ENCODE measurements around the gene AGO1. TPM values are rescaled to one million over a fixed set of nuclear protein-coding genes. Genes with fewer than 3 reads are reported as not detected.
A peak's percentile ranks its signal among the peaks of the same experiment; 100 is the strongest.
"Not testable (repeated sequence)": the region's sequence is repeated elsewhere in the genome, so short reads cannot be mapped to it uniquely, and the experiment has no call there.

The AGO1 gene
- total RNA-seq, 1 donor from 2014 or later = 29.8 TPM

GRCh38 chr1:35869245-35869950 lies 13.6 kb upstream of the AGO1 start:
- DNase-seq (ENCODE audit: low spot score) = not testable (repeated sequence)

DNA sequence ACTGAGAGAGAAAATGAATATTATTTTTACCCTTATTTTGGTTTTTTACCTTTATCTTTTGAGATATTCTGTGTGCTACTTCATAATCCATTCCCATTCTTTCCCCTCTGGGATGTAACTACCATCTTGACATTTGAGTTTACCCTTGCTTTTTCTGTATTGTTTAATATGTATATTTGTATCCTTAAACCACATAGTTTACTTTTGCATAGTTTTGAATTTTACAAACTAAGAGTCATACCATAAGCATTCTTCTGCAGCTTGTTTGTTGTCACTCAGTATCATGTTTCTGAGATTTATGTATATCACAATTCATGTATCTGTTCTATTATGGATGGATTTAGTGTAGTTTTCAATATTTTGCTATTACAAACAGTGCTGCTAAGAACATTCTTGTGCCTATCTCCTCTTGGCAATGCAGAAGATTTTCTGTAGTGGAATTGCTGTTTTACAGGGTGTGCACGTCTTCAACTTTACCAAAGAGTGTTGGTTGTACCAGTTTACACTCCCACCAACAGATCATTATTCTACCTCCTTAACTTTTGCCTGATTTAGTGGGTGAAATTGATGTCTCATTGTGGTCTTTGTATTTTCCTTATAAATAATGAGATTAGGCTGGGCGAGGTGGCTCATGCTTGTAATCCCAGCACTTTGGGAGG lies 12.2 kb upstream of the AGO1 start:
- DNase-seq (ENCODE audit: low spot score) = no peak

DNA sequence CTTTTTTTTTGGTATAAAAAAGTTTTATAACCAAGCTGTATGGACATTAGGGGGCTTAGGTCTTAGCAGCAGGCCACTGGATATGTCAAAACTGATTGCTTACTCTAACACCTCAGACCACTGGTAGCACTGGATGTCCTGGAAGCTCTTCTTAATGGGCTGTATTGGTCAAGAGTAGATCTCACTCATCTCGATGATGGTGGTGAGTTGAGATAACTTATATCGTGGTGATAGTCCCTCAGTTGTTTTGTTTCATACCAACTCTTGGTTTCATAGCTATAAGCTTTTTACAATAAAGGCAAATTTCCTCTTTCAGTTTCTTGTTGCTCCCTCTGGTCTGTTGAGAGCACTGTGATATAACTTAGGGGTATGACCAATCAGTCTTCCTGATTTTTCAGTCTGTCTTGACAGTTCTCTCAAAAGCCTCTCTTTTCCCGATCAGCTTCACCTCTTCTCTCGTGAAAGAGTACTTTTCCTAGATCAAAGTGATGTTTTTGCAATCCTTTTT lies 9.7 kb upstream of the AGO1 start:
- DNase-seq (ENCODE audit: low spot score) = no peak

DNA sequence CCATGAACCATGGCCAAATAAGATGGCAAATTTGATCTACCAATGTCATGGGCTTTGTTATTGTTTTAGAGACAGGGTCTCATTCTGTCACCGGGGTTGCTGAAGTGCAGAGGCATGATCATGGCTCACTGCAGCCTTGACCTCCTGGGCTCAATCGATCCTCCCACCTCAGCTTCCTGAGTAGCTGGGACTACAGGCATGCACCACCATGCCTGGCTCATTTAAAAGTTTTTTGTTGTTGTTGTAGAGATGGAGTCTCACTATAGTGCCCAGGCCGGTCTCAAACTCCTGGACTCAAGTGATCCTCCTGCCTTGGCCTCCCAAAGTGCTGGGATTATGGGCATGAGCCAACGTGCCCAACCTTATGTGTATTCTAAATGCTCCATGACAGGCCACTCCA lies 8.9 kb upstream of the AGO1 start:
- DNase-seq (ENCODE audit: low spot score) = not testable (repeated sequence)

- DNase-seq (ENCODE audit: low spot score) = no peak
These were observed 6.0 kb upstream of the AGO1 start for GRCh38 chr1:35876988-35877387.

- DNase-seq (ENCODE audit: low spot score) = no peak
These were observed 1.1 kb upstream of the AGO1 start for GRCh38 chr1:35881850-35882273.

DNA sequence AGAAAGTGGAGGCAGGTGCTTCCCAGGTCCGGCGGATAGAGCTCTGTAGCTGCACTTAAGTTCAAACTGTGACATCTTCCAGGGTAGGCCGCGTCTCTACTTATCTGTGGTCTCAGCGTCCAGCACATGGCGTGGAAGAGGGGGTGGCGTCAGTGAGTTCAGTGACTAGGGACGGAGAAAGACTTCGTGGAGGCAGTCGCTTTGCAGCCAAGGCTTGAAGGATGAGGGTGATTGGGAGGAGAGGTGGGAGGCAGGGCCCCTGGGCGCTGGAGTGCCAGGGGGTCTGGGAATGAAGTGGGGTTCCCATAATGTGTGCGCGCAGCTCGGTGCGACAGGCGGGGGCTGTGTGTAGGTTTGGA lies 444 bp upstream of the AGO1 start:
- no peak for DNase-seq (ENCODE audit: low spot score)

DNA sequence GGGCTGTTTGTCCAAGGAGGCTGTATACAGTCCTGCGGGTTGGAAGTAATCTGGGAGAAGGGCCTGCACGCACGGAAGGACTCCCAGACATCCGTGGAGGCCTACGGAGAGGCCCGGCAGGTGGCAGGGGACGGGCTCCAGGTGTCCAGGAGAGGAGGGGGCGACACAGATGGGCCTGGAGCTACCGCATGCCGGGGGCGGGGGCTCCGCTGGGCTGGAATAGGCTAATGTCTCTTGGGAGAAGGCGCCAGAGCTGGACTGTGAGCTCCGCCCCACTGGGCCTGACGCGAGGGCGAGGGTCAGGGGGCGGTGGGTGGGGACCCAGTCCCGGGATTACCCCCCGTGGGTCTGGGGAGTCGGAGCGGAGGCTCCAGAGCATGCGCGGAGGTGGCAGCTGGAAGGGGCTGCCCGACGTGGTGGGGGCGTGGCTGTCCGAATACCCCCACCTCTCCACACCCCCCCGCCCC lies 659 bp downstream of the AGO1 start:
- DNase-seq (ENCODE audit: low spot score) = peak; percentile 14

GRCh38 chr1:35884934-35885333 lies 1.9 kb downstream of the AGO1 start:
- DNase-seq (ENCODE audit: low spot score) = no peak

- no peak for DNase-seq (ENCODE audit: low spot score)
These were observed 3.1 kb downstream of the AGO1 start for GRCh38 chr1:35885961-35886558.

DNA sequence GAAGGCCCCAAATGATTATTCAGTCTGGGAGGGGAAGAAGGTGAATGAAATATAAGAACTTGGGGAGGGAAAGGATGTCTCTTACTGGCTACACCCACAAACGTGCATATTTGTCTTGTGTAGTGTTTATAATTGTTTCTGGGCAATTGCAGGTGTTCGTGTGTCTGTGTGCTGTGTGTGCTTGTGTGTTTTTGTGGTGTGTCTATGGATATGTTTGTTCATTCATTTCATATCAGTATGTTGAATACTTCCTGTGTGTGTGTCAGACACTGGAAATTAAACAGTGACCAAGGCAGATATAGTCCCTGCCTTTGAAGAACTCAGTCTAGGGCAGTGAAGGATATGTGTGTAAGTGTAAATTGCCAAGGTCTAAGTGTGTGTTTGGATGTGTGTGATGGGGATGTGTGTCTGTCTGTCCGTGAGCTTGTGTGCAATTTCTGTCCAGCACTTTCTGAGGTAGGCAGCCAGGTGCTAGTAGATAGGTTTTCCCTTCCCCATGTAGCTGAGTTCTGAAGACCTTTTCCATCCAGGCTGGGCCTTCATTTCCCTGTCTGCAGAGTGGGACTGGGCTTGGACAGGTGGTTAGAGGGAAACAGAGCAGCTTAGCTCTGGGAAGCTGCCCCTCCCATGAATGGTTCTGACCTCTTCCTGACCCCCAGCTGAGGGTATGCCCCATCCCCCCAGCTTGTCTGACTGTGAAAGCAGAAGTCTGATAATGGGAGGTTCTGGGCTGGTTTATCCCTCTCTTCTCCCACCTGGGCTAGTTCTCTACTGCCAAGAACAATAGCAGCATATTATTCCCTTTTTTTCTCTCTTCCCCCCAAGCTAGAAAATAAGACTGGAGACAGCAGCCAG lies 3.8 kb downstream of the AGO1 start:
- no peak for DNase-seq (ENCODE audit: low spot score)

- DNase-seq (ENCODE audit: low spot score) = no peak
These were observed 4.5 kb downstream of the AGO1 start for GRCh38 chr1:35887508-35887907.

DNA sequence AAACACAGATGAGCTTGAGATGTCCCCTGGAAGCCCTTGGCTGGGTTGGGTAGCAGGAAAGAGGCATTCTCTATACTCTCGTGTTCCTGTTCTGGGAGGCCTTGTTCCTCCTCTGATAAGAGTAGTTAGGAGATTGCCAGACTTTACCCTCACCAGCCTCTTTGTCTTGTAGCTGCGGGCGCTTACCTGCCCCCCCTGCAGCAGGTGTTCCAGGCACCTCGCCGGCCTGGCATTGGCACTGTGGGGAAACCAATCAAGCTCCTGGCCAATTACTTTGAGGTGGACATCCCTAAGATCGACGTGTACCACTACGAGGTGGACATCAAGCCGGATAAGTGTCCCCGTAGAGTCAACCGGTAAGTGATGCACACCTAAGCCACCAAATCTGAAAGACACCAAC lies 5.2 kb downstream of the AGO1 start:
- no peak for DNase-seq (ENCODE audit: low spot score)

DNA sequence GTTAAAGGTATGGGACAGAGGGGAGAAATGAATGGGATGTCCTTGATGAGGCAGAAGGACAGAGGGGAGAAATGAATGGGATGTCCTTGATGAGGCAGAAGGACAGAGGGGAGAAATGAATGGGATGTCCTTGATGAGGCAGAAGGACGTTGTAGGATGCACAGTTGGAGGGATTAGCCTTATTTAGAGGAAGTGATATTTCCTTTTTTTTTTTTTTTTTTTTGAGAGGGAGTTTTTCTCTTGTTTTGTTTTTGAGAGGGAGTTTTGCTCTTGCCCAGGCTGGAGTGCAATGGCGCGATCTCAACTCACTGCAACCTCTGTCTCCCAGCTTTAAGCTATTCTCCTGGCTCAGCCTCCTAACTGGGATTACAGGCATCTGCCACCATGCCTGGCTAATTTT lies 6.0 kb downstream of the AGO1 start:
- DNase-seq (ENCODE audit: low spot score) = not testable (repeated sequence)

DNA sequence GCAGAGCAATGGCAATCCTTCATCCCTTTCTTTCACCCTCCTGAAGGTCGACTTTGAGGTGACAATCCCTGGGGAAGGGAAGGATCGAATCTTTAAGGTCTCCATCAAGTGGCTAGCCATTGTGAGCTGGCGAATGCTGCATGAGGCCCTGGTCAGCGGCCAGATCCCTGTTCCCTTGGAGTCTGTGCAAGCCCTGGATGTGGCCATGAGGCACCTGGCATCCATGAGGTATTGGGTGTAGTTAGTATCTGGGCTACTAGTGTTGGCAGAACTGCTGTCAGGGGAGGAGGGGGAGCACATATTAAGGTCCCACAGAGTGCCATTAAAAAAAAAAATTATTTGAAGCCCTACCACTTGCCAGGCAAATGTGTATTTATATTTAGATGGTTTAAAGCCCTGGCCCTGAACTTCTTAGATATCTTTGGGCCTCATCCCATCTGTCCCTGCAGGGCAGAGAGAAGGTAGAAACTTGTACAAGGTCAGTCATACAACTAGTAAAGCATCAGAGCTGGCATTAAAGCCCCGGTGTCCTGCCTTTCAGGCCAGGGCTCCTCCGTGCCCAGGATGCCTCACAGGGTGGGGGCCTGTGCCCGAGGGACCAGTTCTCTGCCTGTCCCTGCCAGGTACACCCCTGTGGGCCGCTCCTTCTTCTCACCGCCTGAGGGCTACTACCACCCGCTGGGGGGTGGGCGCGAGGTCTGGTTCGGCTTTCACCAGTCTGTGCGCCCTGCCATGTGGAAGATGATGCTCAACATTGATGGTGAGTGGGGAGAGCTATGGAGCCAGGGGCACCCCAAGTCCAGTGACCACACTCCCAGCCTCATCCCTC lies 10.3 kb downstream of the AGO1 start:
- no peak for DNase-seq (ENCODE audit: low spot score)

GRCh38 chr1:35894183-35894582 lies 11.2 kb downstream of the AGO1 start:
- DNase-seq (ENCODE audit: low spot score) = peak; percentile 23

DNA sequence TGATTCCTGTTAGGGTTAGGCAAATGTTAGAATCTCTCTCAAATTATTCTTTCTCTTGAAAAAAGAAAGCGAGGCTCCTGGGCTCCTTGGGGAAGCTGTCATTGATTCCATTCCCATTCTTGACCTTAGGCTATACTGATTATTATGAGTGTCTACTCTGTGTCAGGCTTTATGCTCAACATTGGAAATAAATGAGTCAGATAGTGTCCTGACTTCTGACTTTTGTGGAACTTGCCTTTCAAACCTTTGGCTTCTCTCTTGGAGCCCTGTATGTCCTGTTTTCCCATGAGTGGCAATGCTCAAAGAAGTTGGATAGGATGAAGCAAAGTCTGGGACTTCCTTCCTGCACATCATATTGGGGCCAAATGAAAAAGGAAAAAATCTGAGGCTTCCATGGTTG lies 11.6 kb downstream of the AGO1 start:
- DNase-seq (ENCODE audit: low spot score) = no peak

DNA sequence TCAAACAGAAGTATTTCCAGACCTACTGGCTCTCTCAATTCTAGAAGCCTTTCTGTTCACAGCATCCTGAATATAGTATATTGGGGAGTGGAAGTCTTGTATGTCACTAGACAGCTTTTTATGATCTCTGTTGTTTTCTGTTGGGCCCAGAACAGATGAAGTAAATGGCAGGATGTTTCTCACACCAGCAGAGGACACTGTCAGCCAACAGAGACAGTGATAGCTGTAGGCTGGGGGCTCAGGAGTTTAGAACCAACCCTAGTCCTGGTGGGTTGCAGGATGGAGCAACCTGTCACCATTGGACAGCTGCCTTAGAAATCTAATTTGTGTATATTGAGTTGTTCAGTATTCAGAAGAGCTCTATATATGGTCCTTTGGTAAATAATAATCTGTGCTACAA lies 16.9 kb downstream of the AGO1 start:
- DNase-seq (ENCODE audit: low spot score) = no peak

DNA sequence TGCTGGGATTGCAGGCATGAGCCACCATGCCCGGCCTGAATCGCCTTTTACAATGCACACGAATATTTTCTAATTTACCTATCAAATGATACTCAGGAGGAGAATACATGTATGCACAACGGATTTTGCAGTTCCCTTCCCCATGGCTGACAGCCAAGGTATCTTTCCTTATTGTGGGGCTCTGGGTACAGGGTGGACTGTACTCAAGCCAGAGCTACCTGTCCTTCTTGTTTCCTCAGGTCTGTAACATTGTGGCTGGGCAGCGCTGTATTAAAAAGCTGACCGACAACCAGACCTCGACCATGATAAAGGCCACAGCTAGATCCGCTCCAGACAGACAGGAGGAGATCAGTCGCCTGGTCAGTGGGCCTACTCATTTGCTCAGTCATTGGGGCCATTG lies 18.2 kb downstream of the AGO1 start:
- DNase-seq (ENCODE audit: low spot score) = no peak

GRCh38 chr1:35902671-35903070 lies 19.7 kb downstream of the AGO1 start:
- DNase-seq (ENCODE audit: low spot score) = no peak

DNA sequence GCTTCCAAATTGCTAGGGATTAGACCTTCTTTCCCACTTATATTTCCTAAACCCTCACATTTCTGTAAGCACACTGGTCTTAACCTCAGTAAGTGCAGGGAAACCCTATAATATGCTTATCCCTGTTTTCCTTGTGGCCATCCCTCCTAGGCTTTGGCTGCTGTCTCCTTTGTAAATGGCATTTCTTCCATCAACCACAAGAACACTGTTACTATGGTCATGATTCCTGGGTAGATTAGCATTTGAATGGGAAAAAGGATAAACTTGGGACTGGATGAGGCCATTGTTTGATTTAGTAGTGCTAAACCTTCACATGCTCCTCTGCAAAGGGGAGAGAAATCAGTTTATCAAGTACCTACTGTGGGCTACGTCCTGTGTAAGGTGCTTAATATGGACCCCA lies 31.7 kb downstream of the AGO1 start:
- no peak for DNase-seq (ENCODE audit: low spot score)

All from mucosa of gallbladder (tissue), 1 donor.